CD4-positive, alpha-beta memory T cell (primary cell): Measurements from ENCODE around the gene MS4A12. TPM values are rescaled to one million over a fixed set of nuclear protein-coding genes. Genes with fewer than 3 reads are reported as not detected.
"Not testable (repeated sequence)": the region's sequence is repeated elsewhere in the genome, so short reads cannot be mapped to it uniquely, and the experiment has no call there.

Experiments used
- CTCF ChIA-PET: fragments of 350-600 bp; sonication (Branson Sonifier 250); formaldehyde crosslinking; loops from one replicate; lab custom pipeline; 2021; ENCODE audit warnings: inconsistent platforms; ENCODE audit not compliant: partially characterized antibody; lab: Charles Lee
- POLR2A ChIA-PET: fragments of 350-600 bp; sonication (Branson Sonifier 250); formaldehyde crosslinking; loops from one replicate; lab custom pipeline; 2021; ENCODE audit not compliant: partially characterized antibody; lab: Charles Lee
- DNase-seq, 5 donors: peaks; one replicate each; pipeline versions ENCODE4 v3.0.0 to v3.0.0-alpha.2; 2020 to 2022; ENCODE audit warnings: mixed read lengths in 1 of 5
- H3K27ac ChIP-seq: one replicate; pipeline ENCODE4 v1.7.0; 2013; ENCODE audit warnings: low read depth, low read length
- H3K27me3 ChIP-seq: 2 replicates; pipeline ENCODE4 v1.7.0; 2013; ENCODE audit warnings: mild to moderate bottlenecking, low read length, moderate library complexity; ENCODE audit not compliant: insufficient read depth
- H3K36me3 ChIP-seq: 2 replicates; pipeline ENCODE4 v1.7.0; 2013; ENCODE audit warnings: mild to moderate bottlenecking, low read length, moderate library complexity; ENCODE audit not compliant: insufficient read depth
- H3K4me1 ChIP-seq: 2 replicates; pipeline ENCODE4 v1.7.0; 2013; ENCODE audit warnings: mild to moderate bottlenecking, low read length, moderate library complexity; ENCODE audit not compliant: insufficient read depth
- H3K4me3 ChIP-seq, 2 donors: one replicate each; pipeline ENCODE4 v1.7.0; 2013; ENCODE audit warnings: low read length in 2 of 2, mild to moderate bottlenecking in 1 of 2
- H3K9me3 ChIP-seq, 2 donors: one replicate each; pipeline ENCODE4 v1.7.0; 2013; ENCODE audit warnings: low read length in 2 of 2, control low read depth in 1 of 2; ENCODE audit not compliant: control insufficient read depth in 1 of 2
- H3K27ac Mint-ChIP-seq, 7 donors: one replicate each; pipeline ENCODE4 v1.8.0; 2020 to 2021; ENCODE audit warnings: mixed read lengths in 7 of 7, mild to moderate bottlenecking in 6 of 7, inconsistent platforms in 3 of 7, moderate library complexity in 3 of 7
- H3K27me3 Mint-ChIP-seq, 2 donors: one replicate each; pipeline ENCODE4 v1.8.0; 2020 to 2021; ENCODE audit warnings: mixed read lengths in 2 of 2
- H3K36me3 Mint-ChIP-seq, 2 donors: one replicate each; pipeline ENCODE4 v1.8.0; 2020 to 2021; ENCODE audit warnings: mixed read lengths in 2 of 2, inconsistent platforms in 1 of 2, mild to moderate bottlenecking in 1 of 2
- H3K4me1 Mint-ChIP-seq, 4 donors: one replicate each; pipeline ENCODE4 v1.8.0; 2020 to 2021; ENCODE audit warnings: mixed read lengths in 4 of 4, mild to moderate bottlenecking in 1 of 4
- H3K4me3 Mint-ChIP-seq, 8 donors: one replicate each; pipeline ENCODE4 v1.8.0; 2020 to 2021; ENCODE audit warnings: mixed read lengths in 8 of 8, mild to moderate bottlenecking in 7 of 8, moderate library complexity in 6 of 8, inconsistent platforms in 3 of 8
- H3K9me3 Mint-ChIP-seq, 8 donors: one replicate each; pipeline ENCODE4 v1.8.0; 2020 to 2021; ENCODE audit warnings: mixed read lengths in 8 of 8, mild to moderate bottlenecking in 5 of 8, inconsistent platforms in 3 of 8, moderate library complexity in 1 of 8
- intact Hi-C: fragments of 100-400 bp; cut with micrococcal nuclease; formaldehyde crosslinking; loops from one replicate; pipeline ENCODE4 v1.15.1; 2023
- polyA plus RNA-seq, 2 donors: library from polyadenylated mRNA; unstranded; fragments of 300-500 nt; fragmentation: Illumina TruSeq; gene quantifications; one replicate each; pipeline ENCODE4 v1.2.3, GENCODE V29; 2021
- total RNA-seq, 2 experiments: library from RNA; stranded (reverse); gene quantifications; one replicate each; pipeline ENCODE4 v1.2.3, GENCODE V29; 2021

MS4A12 gene
- total and polyA plus RNA-seq, 4 experiments from 2014 or later: not detected

GRCh38 chr11:60498399-60498798 is 5.8 kb downstream of the MS4A12 start:
- intact Hi-C loops: no loop called here
- Histone ChIP-seq H3K36me3 (no peaks in the 10 kb centered on the region), H3K4me3 (no peak overlapping the region), H3K9me3 (no peaks in the 10 kb centered on the region), H3K4me1 (no peaks in the 10 kb centered on the region), H3K27ac (no peak overlapping the region), H3K27me3 (no peaks in the 10 kb centered on the region)
- peaks cover 7 to 13% of the 10 kb centered on the region in 2 donors for H3K27me3 Mint-ChIP-seq
- DNase-seq: no peak
- H3K4me1 Mint-ChIP-seq: peaks cover 0 to 2% (median 0%) of the 10 kb centered on the region in 4 donors
- ChIA-PET CTCF (no interaction called here), POLR2A (no interaction called here)
- H3K27ac Mint-ChIP-seq: no peak overlapping the region
- H3K36me3 Mint-ChIP-seq: no peaks in the 10 kb centered on the region
- H3K9me3 Mint-ChIP-seq: no peaks in the 10 kb centered on the region
- no peak overlapping the region for H3K4me3 Mint-ChIP-seq

GRCh38 chr11:60498853-60499252 is 6.3 kb downstream of the MS4A12 start:
- DNase-seq: no peak
- no peaks in the 10 kb centered on the region for H3K9me3 ChIP-seq
- POLR2A ChIA-PET: no interaction called here
- no peak overlapping the region for H3K4me3 ChIP-seq
- peaks cover 3% of the 10 kb centered on the region for H3K4me1 ChIP-seq
- H3K27ac ChIP-seq: no peak overlapping the region
- no peak overlapping the region for H3K4me3 Mint-ChIP-seq
- peaks cover 2% of the 10 kb centered on the region in 4 donors for H3K4me1 Mint-ChIP-seq
- no peaks in the 10 kb centered on the region for H3K36me3 Mint-ChIP-seq
- CTCF ChIA-PET: no interaction called here
- H3K27me3 ChIP-seq: no peaks in the 10 kb centered on the region
- intact Hi-C loops: no loop called here
- no peaks in the 10 kb centered on the region for H3K36me3 ChIP-seq
- H3K9me3 Mint-ChIP-seq: no peaks in the 10 kb centered on the region
- peak overlapping the region in 1 of 7 donors; percentile 14 for H3K27ac Mint-ChIP-seq
- peaks cover 7 to 13% of the 10 kb centered on the region in 2 donors for H3K27me3 Mint-ChIP-seq

GRCh38 chr11:60500276-60500910 is 7.8 kb downstream of the MS4A12 start:
- H3K4me3 Mint-ChIP-seq: no peak overlapping the region
- Histone ChIP-seq H3K9me3 (no peaks in the 10 kb centered on the region), H3K27me3 (no peaks in the 10 kb centered on the region), H3K4me1 (peaks cover 10% of the 10 kb centered on the region), H3K36me3 (no peaks in the 10 kb centered on the region), H3K27ac (no peak overlapping the region), H3K4me3 (no peak overlapping the region)
- intact Hi-C loops: no loop called here
- DNase-seq: no peak
- no peaks in the 10 kb centered on the region for H3K9me3 Mint-ChIP-seq
- CTCF ChIA-PET: no interaction called here
- POLR2A ChIA-PET: no interaction called here
- H3K27ac Mint-ChIP-seq: no peak overlapping the region
- H3K4me1 Mint-ChIP-seq: peaks cover 9 to 16% (median 12%) of the 10 kb centered on the region in 4 donors
- H3K27me3 Mint-ChIP-seq: peaks cover 2 to 10% of the 10 kb centered on the region in 2 donors
- no peaks in the 10 kb centered on the region for H3K36me3 Mint-ChIP-seq

GRCh38 chr11:60502221-60502775 is 9.7 kb downstream of the MS4A12 start:
- H3K4me3 ChIP-seq: no peak overlapping the region
- Mint-ChIP-seq H3K9me3 (no peaks in the 10 kb centered on the region), H3K4me1 (peaks cover 9 to 16% (median 12%) of the 10 kb centered on the region in 4 donors), H3K4me3 (no peak overlapping the region), H3K36me3 (no peaks in the 10 kb centered on the region), H3K27me3 (peaks cover 0 to 8% of the 10 kb centered on the region in 2 donors), H3K27ac (no peak overlapping the region)
- ChIA-PET POLR2A (no interaction called here), CTCF (no interaction called here)
- no peaks in the 10 kb centered on the region for H3K9me3 ChIP-seq
- H3K4me1 ChIP-seq: peaks cover 10% of the 10 kb centered on the region
- intact Hi-C loops: no loop called here
- DNase-seq: no peak
- no peaks in the 10 kb centered on the region for H3K27me3 ChIP-seq
- no peaks in the 10 kb centered on the region for H3K36me3 ChIP-seq
- no peak overlapping the region for H3K27ac ChIP-seq

GRCh38 chr11:60504219-60504905 is 11.8 kb downstream of the MS4A12 start:
- Histone ChIP-seq H3K4me3 (no peak overlapping the region), H3K27me3 (no peaks in the 10 kb centered on the region), H3K27ac (no peak overlapping the region), H3K9me3 (no peaks in the 10 kb centered on the region), H3K4me1 (peaks cover 10% of the 10 kb centered on the region), H3K36me3 (no peaks in the 10 kb centered on the region)
- H3K27ac Mint-ChIP-seq: no peak overlapping the region
- peaks cover 0 to 2% of the 10 kb centered on the region in 2 donors for H3K36me3 Mint-ChIP-seq
- peaks cover 0 to 8% of the 10 kb centered on the region in 2 donors for H3K27me3 Mint-ChIP-seq
- ChIA-PET POLR2A (no interaction called here), CTCF (no interaction called here)
- H3K4me1 Mint-ChIP-seq: peaks cover 7 to 16% (median 12%) of the 10 kb centered on the region in 4 donors
- DNase-seq: peak in 4 of 5 donors; percentile 2 to 4 (median 3)
- peaks cover 0 to 10% (median 4%) of the 10 kb centered on the region in 8 donors for H3K9me3 Mint-ChIP-seq
- H3K4me3 Mint-ChIP-seq: peak overlapping the region in 3 of 8 donors; percentile 24 to 57 (median 36)
- intact Hi-C loops: no loop called here

GRCh38 chr11:60509609-60510008 is 17.0 kb downstream of the MS4A12 start:
- DNase-seq, H3K27ac Mint-ChIP-seq, CTCF ChIA-PET, H3K4me3 Mint-ChIP-seq, H3K27ac ChIP-seq, H3K27me3 ChIP-seq, H3K4me1 Mint-ChIP-seq, H3K36me3 Mint-ChIP-seq, H3K4me1 ChIP-seq, POLR2A ChIA-PET, H3K4me3 ChIP-seq, intact Hi-C loops, H3K9me3 ChIP-seq, H3K36me3 ChIP-seq: not testable (repeated sequence)
- Mint-ChIP-seq H3K9me3 (peaks cover 0 to 15% (median 5%) of the 10 kb centered on the region in 8 donors), H3K27me3 (peaks cover 6 to 11% of the 10 kb centered on the region in 2 donors)

- H3K9me3 Mint-ChIP-seq: peaks cover 0 to 15% (median 5%) of the 10 kb centered on the region in 8 donors
Observed at GRCh38 chr11:60510209-60510608, 17.6 kb downstream of the MS4A12 start.

More at GRCh38 chr11:60510209-60510608, 17.6 kb downstream of the MS4A12 start:
- CTCF ChIA-PET, H3K4me1 Mint-ChIP-seq, H3K4me3 Mint-ChIP-seq, H3K36me3 ChIP-seq, H3K4me1 ChIP-seq, H3K27me3 ChIP-seq, H3K36me3 Mint-ChIP-seq, H3K4me3 ChIP-seq, intact Hi-C loops, DNase-seq, H3K9me3 ChIP-seq, H3K27ac Mint-ChIP-seq, POLR2A ChIA-PET, H3K27ac ChIP-seq: not testable (repeated sequence)
- H3K27me3 Mint-ChIP-seq: peaks cover 6 to 11% of the 10 kb centered on the region in 2 donors
